Vagina (tissue), 2 donors: ENCODE results near the gene TMEM208. TPM values are rescaled to one million over a fixed set of nuclear protein-coding genes. Genes with fewer than 3 reads are reported as not detected.

Experiments
- DNase-seq, 2 donors: peaks; one replicate each; pipeline ENCODE4 v3.0.0-alpha.2; 2017; ENCODE audit errors: extremely low spot score in 2 of 2
- H3K27ac ChIP-seq: fragments of 200-600 bp; sonication (generic); one replicate; pipeline ENCODE4 v1.5.1; 2019
- H3K27me3 ChIP-seq: fragments of 200-600 bp; sonication (generic); one replicate; pipeline ENCODE4 v1.5.1; 2019
- H3K36me3 ChIP-seq, 2 donors: fragments of 200-600 bp; sonication (generic); one replicate each; pipeline ENCODE4 v1.5.1; 2017 to 2019
- H3K4me1 ChIP-seq: fragments of 200-600 bp; sonication (generic); one replicate; pipeline ENCODE4 v1.5.1; 2019
- H3K4me3 ChIP-seq, 2 donors: fragments of 200-600 bp; sonication (generic); 1 replicate in 1 of 2; 2 replicates in 1 of 2; pipeline ENCODE4 v1.5.1; 2016 to 2019
- H3K9me3 ChIP-seq: fragments of 200-600 bp; sonication (generic); one replicate; pipeline ENCODE4 v1.5.1; 2019
- POLR2A ChIP-seq, 2 donors: fragments of 450-650 bp; IDR thresholded peaks; one replicate each; pipeline ENCODE4 v1.6.1; 2017; ENCODE audit warnings: antibody characterized with exemption in 2 of 2, mild to moderate bottlenecking in 2 of 2, moderate library complexity in 2 of 2
- POLR2AphosphoS5 ChIP-seq, 2 donors: sonication (generic); formaldehyde crosslinking; IDR thresholded peaks; one replicate each; pipeline ENCODE4 v1.9.0; 2017; ENCODE audit warnings: antibody characterized with exemption in 2 of 2, mild to moderate bottlenecking in 2 of 2, low read depth in 1 of 2; ENCODE audit not compliant: insufficient read depth in 1 of 2
- intact Hi-C: fragments of 100-400 bp; cut with DNase I; formaldehyde crosslinking; loops from one replicate; pipeline ENCODE4 v1.15.1; 2023
- total RNA-seq: library from RNA; depleted of rRNA; stranded (reverse); fragments of >200 nt; gene quantifications from one replicate; pipeline ENCODE4 v1.2.3, GENCODE V29; 2016
- TF ChIP-seq, protein P1 (sequence below), 3 experiments: fragments of 450-650 bp in 2 of 3; fragments of 200-600 bp in 1 of 3; sonication (generic) in 1 of 3; IDR thresholded peaks; one replicate each; pipeline ENCODE4 v1.5.1; 2017 to 2019; ENCODE audit warnings: antibody characterized with exemption in 3 of 3, mild to moderate bottlenecking in 2 of 3, moderate library complexity in 2 of 3

The TMEM208 gene
- total RNA-seq, 1 donor from 2014 or later, result 48.9 TPM

DNA sequence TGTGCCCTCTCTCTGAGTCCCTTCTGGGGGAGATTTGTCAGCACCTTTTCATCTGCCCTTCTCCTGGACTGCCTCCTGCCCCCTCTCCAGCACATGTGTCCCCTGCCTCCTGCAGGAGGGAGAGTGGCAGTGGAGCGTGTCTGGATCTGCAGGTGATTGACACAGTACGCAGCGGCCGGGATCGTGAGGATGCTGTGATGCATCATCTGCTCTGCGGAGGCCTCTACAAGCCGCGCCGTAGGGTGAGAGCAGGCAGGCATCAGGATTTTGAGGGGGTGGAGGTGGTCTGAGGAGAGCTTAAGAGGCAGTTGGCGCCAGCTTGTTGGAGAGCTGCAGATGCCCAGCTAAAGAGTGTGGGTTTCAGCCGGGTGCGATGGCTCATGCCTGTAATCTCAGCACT is 32.8 kb downstream of the TMEM208 start:
- no peak for DNase-seq
- H3K4me1 ChIP-seq, result no peaks in the 10 kb centered on the region
- no peak overlapping the region for H3K27ac ChIP-seq
- H3K4me3 ChIP-seq, result no peak overlapping the region
- TF ChIP-seq, protein P1, sequence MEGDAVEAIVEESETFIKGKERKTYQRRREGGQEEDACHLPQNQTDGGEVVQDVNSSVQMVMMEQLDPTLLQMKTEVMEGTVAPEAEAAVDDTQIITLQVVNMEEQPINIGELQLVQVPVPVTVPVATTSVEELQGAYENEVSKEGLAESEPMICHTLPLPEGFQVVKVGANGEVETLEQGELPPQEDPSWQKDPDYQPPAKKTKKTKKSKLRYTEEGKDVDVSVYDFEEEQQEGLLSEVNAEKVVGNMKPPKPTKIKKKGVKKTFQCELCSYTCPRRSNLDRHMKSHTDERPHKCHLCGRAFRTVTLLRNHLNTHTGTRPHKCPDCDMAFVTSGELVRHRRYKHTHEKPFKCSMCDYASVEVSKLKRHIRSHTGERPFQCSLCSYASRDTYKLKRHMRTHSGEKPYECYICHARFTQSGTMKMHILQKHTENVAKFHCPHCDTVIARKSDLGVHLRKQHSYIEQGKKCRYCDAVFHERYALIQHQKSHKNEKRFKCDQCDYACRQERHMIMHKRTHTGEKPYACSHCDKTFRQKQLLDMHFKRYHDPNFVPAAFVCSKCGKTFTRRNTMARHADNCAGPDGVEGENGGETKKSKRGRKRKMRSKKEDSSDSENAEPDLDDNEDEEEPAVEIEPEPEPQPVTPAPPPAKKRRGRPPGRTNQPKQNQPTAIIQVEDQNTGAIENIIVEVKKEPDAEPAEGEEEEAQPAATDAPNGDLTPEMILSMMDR (IDR thresholded peaks at IDR 0.05), result no peak
- TF ChIP-seq POLR2A (IDR thresholded peaks at IDR 0.05) (no peak), POLR2AphosphoS5 (IDR thresholded peaks at IDR 0.05; ENCODE audit: insufficient read depth in 1 of 2, low read depth in 1 of 2) (no peak)
- H3K9me3 ChIP-seq, result no peaks in the 10 kb centered on the region
- no peaks in the 10 kb centered on the region for H3K27me3 ChIP-seq
- intact Hi-C loops, result no loop called here
- no peaks in the 10 kb centered on the region for H3K36me3 ChIP-seq

DNA sequence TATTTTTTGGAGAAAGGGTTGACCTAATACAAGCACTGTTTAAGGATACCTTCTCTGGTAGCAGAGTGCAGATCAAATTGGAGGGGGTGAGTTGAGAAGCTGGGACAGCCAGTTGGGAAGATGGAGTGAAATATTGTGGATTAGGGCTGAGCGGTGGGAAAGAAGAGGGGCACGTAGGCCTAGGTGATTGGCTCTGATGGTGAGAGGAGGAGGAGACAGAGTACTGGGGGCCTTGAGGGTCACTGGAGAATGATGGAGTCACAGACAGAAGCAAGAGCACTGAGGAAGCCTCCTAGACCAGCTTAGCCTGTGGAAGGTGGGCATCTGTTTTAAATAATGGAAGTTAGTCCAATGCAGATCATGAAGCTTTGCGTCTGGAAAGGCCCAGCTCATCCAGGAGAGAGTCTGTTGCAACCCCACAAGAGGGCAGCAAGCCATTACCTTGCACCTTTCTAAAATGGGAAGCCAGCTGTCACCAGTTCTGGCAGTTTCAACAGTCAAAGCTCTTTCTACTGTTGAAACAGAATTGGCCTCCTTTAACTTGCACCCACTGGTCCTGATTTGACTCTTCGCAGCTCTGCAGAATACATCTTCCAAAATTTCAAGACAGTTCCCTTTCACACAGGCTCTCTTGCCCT is 33.6 kb downstream of the TMEM208 start:
- no peak overlapping the region for H3K27ac ChIP-seq
- no peaks in the 10 kb centered on the region for H3K27me3 ChIP-seq
- TF ChIP-seq POLR2A (IDR thresholded peaks at IDR 0.05) (no peak), POLR2AphosphoS5 (IDR thresholded peaks at IDR 0.05; ENCODE audit: insufficient read depth in 1 of 2, low read depth in 1 of 2) (no peak)
- TF ChIP-seq, protein P1 (IDR thresholded peaks at IDR 0.05), result peak in 2 of 3 experiments; percentile 9 to 23
- no peaks in the 10 kb centered on the region for H3K9me3 ChIP-seq
- intact Hi-C loops, result no loop called here
- no peak for DNase-seq
- no peaks in the 10 kb centered on the region for H3K36me3 ChIP-seq
- H3K4me1 ChIP-seq, result no peaks in the 10 kb centered on the region
- H3K4me3 ChIP-seq, result no peak overlapping the region

DNA sequence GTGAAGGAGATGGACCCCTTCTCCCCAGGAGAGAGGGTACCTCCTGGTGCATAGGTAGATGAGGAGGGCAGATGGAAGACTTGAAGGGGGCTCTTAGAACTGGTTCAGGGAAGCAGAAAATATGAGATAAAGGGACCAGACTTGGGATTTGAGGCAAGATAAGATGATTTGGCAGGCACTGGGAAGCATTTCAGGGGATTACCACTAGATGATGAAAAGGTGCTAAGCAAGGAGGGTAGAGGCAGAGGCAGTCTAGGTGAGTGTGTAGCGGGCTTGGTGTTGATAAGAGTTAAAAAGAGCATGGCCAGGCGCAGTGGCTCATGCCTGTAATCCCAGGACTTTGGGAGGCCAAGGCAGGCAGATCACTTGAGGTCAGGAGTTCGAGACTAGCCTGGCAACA is 36.3 kb downstream of the TMEM208 start:
- TF ChIP-seq, protein P1 (IDR thresholded peaks at IDR 0.05), result no peak
- no peak for TF ChIP-seq POLR2AphosphoS5 (IDR thresholded peaks at IDR 0.05; ENCODE audit: insufficient read depth in 1 of 2, low read depth in 1 of 2)
- Histone ChIP-seq H3K4me3 (no peak overlapping the region), H3K4me1 (no peaks in the 10 kb centered on the region), H3K27ac (no peak overlapping the region), H3K36me3 (no peaks in the 10 kb centered on the region), H3K27me3 (no peaks in the 10 kb centered on the region), H3K9me3 (no peaks in the 10 kb centered on the region)
- DNase-seq, result no peak
- intact Hi-C loops, result no loop called here

DNA sequence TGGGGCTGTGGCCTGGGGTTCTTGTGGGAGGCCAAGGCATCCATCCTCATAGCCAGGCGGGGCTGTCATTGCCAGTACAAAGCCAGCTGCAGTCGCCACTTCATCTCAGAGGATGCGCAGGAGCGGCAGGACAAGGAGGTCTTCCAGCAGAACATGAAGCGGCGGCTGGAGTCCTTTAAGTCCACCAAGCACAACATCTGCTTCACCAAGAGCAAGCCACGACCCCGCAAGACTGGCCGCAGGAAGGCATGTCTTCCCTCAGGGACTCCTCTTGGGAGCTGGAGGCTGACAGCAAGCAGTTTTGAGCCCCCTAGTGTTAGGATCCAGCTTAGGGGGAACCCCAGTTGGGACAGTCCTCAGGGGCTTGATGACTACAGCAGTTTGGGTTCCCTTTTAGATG is 37.3 kb downstream of the TMEM208 start:
- Histone ChIP-seq H3K9me3 (no peaks in the 10 kb centered on the region), H3K4me3 (no peak overlapping the region), H3K27ac (no peak overlapping the region), H3K4me1 (no peaks in the 10 kb centered on the region), H3K27me3 (no peaks in the 10 kb centered on the region), H3K36me3 (no peaks in the 10 kb centered on the region)
- intact Hi-C loops, result no loop called here
- no peak for DNase-seq
- TF ChIP-seq POLR2AphosphoS5 (IDR thresholded peaks at IDR 0.05; ENCODE audit: insufficient read depth in 1 of 2, low read depth in 1 of 2) (no peak), POLR2A (IDR thresholded peaks at IDR 0.05) (no peak)
- TF ChIP-seq, protein P1 (IDR thresholded peaks at IDR 0.05), result no peak

DNA sequence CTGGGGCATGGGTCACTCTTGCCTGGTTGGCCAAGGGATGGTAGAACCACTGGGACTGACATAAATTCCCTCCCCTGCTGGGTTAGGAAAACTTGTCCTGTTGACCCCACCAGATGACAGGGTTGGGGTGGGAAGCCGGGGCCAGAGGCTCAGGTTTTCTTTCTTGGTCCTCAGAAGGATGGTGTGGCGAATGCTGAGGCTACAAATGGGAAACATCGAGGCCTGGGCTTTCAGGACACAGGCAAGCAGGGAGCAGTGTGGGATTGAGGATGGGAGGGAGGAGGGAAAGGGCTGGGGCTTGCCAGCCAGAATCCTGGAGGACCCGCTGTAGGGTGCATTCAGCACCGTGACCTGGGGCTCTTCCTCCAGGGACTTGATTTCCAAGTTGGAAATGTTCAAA is 37.9 kb downstream of the TMEM208 start:
- TF ChIP-seq POLR2A (IDR thresholded peaks at IDR 0.05) (no peak), POLR2AphosphoS5 (IDR thresholded peaks at IDR 0.05; ENCODE audit: insufficient read depth in 1 of 2, low read depth in 1 of 2) (no peak)
- TF ChIP-seq, protein P1 (IDR thresholded peaks at IDR 0.05), result no peak
- no peaks in the 10 kb centered on the region for H3K36me3 ChIP-seq
- H3K4me3 ChIP-seq, result no peak overlapping the region
- no peaks in the 10 kb centered on the region for H3K27me3 ChIP-seq
- DNase-seq, result no peak
- intact Hi-C loops, result no loop called here
- no peaks in the 10 kb centered on the region for H3K4me1 ChIP-seq
- no peak overlapping the region for H3K27ac ChIP-seq
- no peaks in the 10 kb centered on the region for H3K9me3 ChIP-seq
